HG03457 (cell line): ENCODE results near the gene ZXDC.

Experiments
- ATAC-seq: cut with Tn5 transposase; IDR thresholded peaks from one replicate; pipeline ENCODE4 v1.9.1; 2021; ENCODE audit warnings: moderate number of reproducible peaks; ENCODE audit not compliant: unreplicated experiment

The ZXDC gene

GRCh38 chr3:126491221-126492013 is 15.7 kb upstream of the ZXDC start:
- no peak for ATAC-seq

DNA sequence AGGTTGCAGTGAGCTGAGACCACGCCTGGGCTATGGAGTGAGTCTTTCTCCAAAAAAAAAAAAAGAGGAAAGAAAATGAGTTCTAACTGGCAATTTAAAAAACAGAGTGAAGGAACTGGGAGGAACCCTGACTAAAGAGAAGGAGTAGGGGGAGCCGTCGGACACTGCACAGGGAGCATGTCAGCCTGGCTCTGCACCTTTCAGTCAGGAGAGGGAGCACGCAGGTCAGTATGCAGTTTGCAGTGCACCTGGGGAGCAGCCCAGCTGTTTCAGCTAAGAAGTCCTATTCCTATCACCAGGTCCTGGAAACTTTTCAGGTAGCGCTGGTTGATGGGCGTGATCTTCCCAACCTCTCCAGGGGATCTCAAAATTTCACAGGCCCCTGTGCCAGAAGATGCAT is 14.9 kb upstream of the ZXDC start:
- no peak for ATAC-seq

GRCh38 chr3:126488886-126489569 is 13.3 kb upstream of the ZXDC start:
- no peak for ATAC-seq

DNA sequence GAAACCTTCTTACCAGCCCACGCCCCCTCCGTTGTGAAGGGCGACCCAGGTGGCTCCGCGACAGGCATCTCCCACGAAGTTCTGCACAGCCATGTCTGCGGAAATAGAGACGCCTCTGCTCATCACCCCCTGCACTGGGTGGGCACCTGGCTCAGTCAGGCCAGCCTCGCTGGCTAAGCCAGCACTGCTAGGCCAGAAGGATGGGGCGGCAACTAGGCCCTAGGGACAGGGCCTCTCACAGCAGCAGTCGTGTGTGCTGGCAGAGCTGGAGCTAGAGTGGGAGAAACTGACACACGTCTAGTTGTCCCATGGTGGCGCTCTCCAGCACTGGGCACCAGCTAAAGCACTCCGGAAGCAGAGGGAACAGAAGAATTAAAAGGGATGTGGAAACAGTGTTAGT is 12.5 kb upstream of the ZXDC start:
- no peak for ATAC-seq

- no peak for ATAC-seq
Measured at GRCh38 chr3:126487151-126487771, 11.6 kb upstream of the ZXDC start.

- ATAC-seq = no peak
Measured at GRCh38 chr3:126486360-126486847, 10.7 kb upstream of the ZXDC start.

- no peak for ATAC-seq
Measured at GRCh38 chr3:126485956-126486355, 10.3 kb upstream of the ZXDC start.

DNA sequence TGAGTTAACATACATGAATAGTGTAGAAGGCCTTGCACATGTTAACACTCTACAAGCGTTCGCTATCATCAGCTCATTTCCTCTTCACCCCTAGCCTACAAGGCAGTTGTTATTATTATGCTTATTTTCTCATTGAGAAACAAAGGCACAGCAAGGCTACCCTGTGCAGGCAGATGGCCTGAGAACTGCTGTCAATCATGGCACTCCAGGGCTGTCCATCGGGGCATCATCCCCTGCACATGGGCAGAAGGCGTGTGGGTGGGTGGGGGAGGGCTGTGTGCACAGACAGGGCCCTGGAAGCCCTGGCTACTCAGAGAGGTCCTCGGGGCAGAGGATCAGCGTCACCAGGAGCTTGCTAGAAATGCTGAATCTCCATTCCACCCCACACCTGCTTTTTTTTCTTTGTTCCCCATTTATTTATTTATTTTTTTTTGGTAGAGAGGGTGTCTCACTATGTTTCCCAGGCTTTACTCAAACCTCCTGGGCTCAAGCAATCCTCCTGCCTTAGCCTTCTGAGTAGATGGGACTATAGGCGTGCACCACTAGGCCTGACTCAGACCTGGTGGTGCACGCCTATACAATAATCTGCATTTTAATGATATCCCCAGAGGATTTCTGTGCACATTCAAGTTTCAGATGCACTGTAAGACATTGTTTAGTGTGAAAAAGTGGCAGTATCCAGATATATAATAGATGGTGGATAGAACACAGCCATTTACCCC is 9.6 kb upstream of the ZXDC start:
- no peak for ATAC-seq

DNA sequence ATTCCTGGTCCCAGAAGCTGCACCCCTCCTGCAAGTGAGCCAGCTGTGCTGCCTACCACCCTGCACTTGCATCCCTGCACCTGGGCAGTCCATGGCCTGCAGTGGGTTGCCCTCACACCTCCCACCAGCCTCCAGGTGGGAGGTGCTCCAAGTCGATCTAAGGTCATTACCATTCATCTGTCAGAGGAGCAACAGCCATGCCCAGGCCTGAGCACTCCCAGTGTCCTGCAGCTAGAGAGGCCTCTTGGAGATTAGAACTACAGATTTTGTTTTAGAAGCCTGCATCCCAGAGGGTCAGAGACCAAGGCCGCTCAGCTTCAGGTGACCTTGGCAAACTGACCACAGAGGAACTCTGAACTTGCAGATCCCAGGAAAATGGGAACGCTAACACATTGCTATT is 9.0 kb upstream of the ZXDC start:
- ATAC-seq = no peak

DNA sequence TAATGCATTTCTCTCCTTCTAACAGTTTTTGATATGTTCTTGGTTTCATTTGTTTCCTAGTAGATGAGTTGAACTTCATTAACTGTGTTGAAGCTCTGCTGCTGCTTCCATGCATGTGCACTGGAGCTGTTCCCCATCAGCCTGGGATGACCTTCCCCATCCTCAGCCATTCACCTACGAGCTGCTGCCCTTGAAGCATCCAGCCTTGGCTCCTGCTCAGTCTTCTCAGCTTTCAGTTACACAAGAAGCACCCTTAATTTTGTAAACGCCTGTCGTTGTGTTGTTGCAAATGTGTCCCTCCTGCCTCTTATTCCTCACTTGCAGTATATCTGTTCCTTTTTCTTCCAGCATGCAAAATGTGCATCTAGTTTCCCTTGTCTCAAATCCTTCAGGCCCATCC is 8.5 kb upstream of the ZXDC start:
- no peak for ATAC-seq

DNA sequence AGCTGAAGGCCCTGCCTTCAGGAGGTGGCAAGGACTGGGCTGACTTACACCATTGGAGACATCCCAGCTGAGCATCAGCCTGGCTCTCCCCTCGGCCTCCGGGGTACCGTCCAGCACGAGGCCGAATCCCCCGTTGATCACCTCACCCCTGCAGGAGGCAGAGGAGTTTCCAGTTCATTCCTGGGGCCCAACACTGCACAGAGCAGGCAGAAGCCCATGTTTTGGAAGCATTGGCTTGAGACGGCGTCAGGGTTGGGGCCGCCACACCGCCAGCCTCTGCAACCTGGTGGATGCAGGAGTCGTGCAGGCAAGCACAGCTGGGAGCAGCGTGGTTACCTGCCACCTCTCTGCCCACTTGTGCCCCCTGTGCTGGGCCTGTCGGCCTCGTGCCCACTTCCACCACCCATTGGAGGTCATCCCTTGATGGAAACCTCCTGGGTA is 7.7 kb upstream of the ZXDC start:
- ATAC-seq = no peak

DNA sequence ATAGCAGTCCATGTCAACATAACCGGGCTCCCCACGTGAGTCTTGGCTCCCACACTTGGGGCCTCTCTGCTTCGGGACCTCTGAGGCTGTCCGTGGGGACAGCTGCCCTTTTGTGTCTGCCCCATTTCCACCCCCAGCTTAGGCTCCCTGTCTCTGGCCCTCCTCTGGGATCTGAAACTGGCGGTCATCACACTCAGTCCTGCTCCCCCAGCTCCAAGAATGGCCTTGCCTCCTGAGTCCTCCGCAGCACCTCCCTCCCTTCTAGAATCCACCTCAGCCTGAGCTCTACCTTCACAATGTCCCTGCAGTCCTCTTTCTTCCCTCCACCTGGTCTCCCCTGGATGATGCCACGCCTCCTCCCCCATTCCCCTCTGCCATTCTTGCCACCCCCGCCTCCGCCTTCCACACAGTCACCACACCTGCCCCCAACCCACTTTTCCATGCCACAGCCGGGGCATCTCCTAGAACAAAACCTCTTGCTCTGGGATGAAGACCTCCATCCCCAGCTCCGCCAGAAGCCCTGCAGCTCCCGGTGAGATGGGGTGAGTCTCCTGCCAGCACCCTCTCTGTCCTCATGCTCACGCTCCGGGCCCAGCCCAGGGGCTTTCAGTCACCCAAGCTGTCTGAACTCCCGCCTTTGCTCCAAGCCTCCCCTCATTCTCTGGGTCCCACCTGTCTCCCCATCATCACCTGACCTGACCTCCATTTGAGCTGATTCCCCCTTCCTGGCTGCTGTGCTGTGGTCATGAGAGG is 7.0 kb upstream of the ZXDC start:
- no peak for ATAC-seq

GRCh38 chr3:126481808-126482502 is 6.3 kb upstream of the ZXDC start:
- ATAC-seq = no peak

GRCh38 chr3:126480861-126481260 is 5.2 kb upstream of the ZXDC start:
- ATAC-seq = no peak

DNA sequence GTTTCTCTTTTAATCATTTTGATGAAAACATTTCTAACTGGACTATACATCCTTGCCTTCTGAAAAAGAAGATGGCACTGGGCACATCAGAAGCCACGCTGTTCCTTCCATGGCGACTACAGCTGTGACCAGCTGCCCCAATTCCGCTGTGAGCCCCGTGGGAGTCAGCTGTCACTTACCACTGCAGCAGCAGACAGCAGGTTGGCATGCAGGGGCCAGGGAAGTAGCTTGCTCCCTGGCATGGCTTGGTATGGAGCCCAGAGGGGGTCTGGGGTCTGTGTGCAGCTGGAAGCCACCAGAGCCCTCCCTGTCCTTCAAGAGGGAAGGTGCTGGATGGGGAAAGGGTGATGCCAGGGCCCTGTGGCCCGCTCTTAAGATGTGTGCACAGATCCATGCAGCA is 4.5 kb upstream of the ZXDC start:
- ATAC-seq = no peak

DNA sequence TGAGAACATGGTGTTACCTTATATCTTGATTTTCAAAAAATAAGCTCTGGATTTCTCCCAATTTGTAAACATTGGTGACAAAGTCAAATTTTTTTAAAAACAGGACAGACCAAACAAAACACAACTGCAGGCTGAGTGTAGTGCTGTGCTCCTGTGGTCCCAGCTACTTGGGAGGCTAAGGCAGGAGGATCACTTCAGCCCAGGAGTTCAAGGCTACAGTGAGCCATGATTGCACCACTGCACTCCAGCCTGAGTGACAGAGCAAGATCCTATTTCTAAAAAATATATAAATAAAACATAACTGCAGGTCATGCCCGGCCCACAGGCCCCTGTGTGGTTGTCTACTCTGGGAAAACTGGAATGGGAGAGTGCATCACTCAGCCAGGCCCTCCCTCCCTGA is 4.0 kb upstream of the ZXDC start:
- no peak for ATAC-seq

- no peak for ATAC-seq
Measured at GRCh38 chr3:126478581-126479310, 3.1 kb upstream of the ZXDC start.

DNA sequence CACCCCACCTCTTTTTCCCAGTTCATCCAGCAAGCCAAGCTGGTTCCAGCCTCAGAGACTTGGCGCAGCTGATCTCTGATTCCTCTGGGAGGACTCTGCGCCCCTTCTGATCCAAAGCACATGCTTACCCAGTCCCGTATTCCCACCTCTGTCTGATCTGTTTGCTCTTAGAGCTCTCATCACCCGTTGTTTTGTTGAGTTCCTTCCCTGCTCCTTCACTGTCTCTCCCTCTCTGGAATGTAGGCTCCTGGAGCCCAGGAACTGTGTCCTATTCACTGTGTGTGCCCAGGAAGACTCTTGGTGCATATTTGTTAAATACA is 1.3 kb upstream of the ZXDC start:
- no peak for ATAC-seq
